NCI-H187 treated with DMSO at 0.1 percent for 48 hours (cell line): ENCODE measurements around the gene S100B.
"Not testable (repeated sequence)": the region's sequence is repeated elsewhere in the genome, so short reads cannot be mapped to it uniquely, and the experiment has no call there.

Experiments
- DNase-seq: peaks from one replicate; lab custom pipeline; 2025; lab: John Stamatoyannopoulos, UW

S100B gene

DNA sequence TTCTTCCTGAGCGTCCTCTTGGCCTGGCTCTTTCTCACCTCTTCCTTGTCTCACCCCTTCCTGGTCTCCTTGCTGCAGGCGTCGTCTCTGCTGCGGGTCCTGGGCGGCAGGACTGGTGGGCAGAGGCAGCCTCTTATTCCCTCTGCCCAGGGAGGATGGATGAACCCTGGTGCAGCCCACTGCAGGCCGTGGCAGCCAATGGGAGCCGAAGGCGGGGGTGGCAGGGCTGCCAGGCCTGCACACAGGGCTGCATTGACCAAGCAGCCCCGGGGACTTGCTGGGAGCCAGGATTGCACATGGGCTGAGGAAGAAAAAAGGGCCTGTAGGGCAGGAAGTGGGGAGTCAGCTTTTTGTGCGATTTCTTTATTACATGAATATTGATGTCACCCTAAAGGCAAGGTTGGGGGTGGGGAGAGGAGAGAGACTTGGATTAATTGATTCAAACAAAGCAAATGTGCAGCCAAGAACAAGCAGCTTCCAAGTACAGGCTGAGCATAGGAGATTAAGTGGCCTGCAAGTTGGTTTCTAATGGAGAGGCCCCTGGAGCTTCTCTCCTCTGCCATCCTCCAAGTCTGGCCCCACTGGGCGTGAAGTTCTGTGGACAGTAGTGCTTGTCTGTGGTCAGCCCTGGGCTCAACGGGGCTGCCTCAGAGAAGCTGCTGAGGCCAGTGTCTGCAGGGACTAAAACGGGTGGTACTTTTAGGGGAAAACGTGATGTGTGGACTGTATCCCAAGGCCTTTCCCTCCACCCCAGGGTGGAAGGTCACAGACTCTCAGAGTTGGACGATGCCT is at the start of gene S100B:
Gene S100B (minus strand): TSS at position 108 of the 792 bp plus-strand sequence. CDS start 2,667 bp downstream, outside the sequence.
- DNase-seq = no peak

DNA sequence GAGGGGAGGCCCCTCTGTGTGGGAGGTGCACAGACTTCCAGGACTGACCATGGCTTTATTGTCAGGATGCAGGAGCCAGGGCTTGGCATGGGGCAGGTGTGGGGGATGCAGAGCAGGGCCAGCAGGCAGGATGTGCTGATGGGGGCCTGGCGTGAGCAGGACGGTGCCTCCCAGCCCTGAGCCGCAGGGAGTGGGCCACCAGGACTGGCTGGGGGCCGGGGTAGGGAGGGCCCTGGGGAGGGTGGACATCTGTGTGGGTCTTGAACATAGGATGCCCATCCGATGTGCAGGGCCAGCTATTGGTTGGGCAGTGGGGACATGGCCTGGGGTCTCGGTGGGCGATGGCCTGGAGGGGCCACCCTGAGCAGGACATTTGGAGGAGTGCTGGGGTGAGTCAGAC is 46.2 kb upstream of the S100B start:
- no peak for DNase-seq

DNA sequence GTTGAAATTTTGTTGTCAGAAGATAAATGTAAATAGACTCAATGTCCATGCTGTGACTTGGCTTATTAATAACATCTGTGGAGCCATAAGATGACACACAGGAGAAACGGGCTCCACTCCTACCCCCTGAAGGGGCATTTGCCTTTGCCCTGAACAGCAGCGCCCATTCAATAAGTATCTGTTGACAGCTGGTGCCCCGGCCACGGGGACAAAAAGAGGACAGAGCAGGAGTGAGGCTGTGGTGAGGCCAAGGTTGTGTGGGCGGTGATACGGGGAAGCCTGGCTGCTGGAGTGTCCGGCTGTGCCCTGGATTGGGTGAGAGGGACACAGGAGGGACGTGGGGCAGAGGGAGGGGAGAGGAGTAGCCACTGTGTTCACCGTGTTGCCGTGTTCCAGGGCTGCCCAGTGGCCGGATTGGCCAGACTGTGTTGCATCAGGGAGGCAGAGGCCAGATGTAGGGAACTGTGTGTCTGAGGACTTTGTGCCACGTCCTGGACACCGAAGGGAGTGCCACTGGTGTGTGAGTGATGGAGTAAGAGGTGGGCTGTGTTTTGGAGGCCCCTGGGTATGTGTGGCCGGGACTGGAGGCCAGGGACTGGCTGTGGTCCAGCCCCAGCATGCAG is 45.7 kb upstream of the S100B start:
- no peak for DNase-seq

DNA sequence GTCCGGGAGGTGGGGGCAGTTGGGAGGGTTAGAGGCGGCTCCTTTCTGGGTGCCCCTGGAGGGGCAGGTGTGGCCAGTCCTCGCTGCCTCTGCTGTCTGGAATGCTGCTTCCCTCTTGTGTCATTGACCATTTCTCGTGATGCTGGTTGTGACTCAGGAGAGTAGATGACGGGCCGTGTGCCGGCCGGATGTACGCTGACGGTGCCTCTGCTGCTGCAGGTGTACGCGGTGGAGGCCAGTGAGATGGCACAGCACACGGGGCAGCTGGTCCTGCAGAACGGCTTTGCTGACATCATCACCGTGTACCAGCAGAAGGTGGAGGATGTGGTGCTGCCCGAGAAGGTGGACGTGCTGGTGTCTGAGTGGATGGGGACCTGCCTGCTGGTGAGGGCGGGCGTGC is 44.5 kb upstream of the S100B start:
- no peak for DNase-seq

DNA sequence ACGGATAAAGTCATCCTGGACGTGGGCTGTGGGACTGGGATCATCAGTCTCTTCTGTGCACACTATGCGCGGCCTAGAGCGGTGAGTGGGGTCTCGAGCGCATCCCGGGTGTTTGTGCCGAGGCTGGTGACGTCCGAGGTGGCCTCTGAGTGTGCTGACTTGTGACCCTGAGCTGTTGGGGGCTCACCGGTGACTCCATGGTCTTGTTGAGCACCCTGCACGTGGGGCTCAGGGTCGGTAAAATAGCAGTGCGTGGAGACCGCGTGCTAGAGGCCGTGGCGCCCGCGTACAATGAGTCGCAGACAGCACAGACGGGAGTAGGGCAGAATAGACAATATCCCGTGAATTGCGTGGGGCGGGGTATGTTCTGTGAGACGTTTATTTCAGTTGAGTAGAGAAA is 43.7 kb upstream of the S100B start:
- DNase-seq = no peak

DNA sequence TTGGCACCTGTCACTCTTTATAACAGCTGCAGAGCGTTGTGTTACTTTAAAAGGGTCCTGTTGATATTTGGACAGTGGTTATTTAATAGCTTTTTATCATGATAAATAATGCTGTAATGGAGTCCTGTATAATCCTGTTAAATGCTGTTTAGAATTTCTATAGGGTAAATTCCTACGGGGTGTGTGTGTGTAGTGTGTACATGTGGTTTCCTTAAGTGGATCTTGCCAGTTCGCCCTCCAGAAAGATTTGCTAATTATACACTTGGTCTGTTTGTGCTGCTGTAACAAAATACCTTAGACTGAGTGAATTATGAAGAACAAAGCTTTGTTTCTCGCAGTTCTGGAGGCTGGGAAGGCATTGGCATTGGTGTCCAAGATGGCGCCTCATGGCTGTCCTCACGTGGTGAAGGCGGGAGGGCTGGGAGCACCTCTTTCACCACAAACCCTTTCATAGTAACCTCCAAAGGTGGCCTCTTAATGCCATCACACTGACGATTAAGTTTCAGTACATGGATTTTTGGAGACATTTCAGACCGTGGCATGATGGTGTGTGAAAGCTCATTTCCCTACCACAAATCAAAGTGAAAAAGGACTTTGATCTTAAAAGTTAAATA is 41.8 kb upstream of the S100B start:
- DNase-seq = peak; percentile 36

DNA sequence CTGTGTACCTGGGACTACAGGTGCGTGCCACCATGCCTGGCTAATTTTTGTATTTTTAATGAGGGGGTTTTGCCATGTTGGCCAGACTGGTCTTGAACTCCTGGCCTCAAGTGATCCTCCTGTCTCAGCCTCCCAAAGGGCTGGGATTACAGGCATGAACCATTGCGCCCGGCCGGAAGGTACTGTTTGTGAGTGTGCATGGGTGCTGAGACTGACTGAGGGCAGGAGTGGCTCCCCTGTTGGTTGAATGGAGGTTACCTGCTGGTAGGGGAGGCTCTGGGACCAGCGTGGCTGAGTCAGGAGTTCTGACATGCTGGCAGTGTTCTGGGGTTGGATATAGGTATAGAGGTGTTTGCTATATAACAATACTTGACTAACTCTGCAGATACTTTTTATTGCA is 41.0 kb upstream of the S100B start:
- DNase-seq = no peak

DNA sequence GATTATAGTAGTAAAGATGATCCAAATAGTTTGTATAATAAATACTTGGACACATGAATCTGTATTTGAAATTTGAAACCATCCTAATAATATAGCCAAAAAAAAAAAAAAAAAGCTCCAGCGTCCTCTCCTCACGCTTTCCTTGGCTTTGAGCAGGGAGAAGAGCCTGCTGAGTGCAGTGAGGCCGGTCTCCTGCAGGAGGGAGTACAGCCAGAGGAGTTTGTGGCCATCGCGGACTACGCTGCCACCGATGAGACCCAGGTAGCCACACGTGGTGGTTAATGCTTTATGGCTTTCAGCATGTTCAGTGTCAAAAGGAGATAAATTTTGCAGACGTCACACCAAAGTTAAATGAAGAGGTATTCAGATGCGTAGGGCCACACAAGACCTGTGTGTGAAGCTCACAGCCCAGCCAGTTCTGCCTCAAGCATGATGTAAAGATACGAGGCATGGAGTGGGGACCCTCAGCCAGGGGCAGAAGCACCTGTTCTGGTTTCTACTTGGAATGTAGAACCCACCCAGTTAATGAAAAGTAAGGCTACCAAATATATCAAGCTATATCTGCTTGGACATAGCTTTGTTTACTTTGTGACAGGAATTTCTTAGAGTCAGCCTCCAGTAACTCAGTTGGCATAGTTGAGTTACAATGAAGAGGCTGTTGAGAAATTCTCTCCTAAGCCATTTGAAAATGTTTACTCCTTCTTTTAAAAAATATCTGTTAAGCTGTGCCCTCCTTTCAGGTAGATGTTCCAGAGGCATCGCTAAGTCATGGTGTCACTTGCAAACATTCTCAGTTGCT is 38.7 kb upstream of the S100B start:
- no peak for DNase-seq

DNA sequence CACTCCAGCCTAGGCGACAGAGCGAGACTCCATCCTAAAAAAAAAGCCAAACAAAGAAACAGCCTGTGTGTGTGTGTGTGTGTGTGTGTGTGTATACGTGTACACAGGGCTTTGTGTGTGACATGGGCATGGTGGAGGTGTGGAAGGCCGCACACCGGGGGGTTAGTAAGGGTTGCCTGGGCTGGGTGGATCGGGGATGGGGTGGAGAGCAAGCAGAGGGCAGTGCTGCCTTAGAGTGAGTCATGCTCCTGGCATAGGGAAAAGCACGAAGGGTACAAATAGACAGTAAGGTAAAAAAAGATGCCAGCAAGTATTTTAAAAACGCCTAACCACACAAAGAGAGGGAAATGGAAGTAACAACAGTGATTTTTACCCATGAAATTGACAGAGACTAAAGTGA is 36.8 kb upstream of the S100B start:
- no peak for DNase-seq

DNA sequence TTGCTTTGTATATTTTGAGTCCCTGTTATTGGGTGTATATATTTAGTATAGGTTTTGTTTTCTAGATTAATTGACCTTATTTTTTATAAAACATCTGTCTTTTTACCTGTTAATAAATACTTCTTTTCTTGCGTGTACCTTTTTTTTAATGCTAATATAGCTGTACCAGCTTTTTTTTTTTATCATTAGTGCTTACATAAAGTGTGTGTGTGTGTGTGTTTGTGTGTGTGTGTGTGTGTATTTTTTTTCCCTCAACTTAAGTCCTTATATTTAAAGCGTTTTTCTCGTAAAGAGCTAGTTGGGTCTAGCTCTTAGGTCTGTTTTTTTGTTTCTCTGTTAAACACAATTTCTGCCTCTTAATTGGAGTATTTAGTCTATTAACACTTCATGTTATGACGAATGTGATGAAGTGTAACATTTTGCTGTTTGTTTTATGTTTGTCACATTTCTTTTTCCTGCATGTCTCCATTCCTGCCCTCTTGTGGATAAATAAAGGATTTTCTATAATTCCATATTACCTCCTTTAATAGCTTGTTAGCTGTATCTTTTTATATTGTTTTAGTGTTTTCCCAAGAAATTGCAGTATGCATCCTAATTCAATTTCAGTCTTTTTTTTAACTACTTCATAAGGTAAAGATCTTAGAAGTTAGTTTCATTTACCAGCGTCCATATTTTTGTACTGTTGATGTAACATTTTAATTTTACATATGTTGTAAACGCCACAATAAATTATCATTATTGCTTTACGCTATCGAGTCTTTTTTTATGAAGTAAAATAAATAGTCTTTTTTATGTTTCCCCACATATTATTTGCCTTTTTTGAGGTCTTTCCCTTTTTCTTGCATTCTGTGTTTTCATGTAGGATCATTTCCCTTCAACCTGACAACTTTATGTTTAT is 34.9 kb upstream of the S100B start:
- DNase-seq = no peak

DNA sequence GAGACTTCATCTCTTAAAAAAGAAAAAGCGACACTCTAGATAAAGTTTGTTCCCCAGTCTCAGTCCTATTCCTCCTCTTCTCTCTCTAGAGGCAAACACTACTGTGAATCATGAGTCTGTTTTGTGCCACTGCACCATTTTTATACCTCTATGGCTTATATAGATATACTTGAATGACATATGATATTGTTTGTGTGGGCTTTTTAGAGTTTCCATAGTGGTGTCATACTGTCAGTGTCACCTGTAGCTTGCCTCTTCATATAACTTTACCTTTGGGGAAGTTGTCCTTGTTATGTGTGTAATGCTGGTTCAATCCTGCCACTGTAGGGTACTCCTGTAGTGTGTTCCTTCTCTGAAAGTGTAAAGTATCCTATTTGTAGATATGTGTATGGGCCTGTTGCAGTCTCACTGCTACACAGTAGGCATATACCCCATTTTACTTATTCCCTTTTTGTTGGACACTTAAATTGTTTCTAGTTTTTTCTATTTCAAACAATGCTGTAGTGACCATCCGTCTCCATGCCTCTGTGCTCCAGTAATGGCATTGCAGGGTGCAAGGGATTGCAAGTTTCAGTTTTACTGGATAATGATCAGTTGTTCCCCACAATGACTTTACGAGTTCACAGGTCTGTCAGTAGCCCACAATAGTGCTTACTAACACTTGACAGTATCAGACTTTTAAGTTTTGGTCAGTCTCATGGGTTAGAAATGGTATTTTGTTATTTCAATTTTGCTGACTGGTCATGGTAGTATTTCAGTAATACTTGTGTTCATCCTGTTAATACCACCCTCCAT is 33.3 kb upstream of the S100B start:
- no peak for DNase-seq

DNA sequence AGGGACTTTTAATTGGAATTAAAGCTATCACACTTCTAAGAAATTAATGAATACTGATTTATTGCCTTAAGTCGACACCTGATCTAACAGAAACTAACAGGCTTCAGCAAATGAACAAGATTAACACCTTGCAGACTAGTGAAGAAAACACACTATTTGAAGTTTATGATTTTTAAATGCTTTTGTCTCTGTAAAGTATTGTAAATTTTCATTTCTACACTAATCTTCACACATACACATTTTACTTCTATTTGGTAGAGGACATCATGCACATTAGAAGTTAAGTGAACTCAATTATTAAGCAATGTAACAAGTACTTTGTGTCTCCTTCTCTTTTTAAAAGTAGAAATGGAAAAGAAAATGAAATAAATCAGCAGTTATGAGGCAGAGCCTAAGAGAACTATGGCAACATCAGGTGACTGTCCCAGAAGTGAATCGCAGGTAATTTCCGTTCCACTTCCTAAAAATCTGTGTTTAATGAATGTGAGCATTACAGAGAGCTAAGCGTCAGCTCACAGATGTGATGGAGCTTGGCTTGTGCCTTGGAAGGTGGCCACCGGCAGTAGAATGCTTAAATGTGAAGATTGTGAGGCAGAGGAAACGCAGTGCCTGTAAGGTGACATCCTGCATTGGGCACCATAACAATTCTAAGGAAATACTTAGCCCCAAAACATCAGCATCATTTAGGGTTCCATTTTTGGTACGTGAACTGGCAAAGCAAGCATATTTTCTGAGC is 31.8 kb upstream of the S100B start:
- DNase-seq = no peak

DNA sequence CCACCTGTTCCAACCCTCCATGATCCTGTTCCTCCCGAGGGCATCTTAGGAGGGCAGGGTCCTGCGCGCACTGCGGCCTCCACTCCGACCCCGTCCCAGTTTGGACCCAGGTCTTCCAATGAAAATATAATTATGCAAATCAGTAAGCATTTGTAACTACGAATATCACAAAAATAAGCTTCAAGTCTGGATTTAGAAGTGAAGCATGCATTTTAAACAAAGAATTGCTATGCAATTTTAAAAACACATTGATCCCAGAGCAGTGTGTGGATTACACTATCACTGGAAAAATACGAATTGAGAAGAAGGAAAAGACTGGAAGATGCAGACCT is 31.3 kb upstream of the S100B start:
- no peak for DNase-seq

DNA sequence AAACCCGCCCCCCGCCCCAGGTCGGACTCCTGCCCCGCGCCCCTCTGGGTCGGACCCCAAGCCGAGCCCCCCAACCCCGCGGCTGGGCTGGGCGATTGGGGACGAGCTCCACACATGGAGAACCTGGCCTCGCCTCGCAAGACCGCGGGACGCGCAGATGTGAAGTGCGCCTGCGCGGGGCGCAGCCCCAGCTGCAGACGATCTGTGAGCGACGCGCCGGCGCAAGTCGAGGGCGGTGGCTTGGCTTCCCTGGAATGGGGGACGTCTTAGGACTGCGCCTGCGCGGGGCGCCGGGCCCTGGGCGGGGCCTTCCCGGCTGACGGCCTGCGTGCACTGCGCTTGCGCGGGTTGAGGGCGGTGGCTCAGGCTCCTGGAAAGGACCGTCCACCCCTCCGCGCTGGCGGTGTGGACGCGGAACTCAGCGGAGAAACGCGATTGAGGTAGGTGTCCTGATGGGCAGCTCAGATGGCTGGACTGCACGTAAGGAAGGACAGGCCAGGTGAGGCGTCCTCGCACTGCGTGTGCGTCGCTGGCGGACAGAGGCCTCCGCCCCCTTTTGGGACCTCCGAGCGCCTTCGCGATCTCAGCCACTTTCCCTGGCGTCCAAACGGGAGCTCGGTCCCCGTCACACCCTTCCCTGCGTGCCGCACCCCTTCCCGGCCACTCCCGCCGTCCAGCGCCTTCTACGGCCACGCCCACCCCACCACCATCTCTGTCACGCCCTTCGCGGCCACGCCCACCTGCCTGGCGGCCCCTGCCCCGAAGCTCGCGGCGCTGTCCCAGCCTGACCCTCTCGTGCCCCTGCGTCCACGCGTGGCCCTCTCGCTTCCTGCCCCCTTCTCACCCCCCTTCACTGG is 30.7 kb upstream of the S100B start, which contains the start of gene PRMT2:
Gene PRMT2 (plus strand): TSS at position 351 of the 857 bp plus-strand sequence. CDS start 1,278 bp downstream, outside the sequence.
- peak; percentile 68 for DNase-seq

DNA sequence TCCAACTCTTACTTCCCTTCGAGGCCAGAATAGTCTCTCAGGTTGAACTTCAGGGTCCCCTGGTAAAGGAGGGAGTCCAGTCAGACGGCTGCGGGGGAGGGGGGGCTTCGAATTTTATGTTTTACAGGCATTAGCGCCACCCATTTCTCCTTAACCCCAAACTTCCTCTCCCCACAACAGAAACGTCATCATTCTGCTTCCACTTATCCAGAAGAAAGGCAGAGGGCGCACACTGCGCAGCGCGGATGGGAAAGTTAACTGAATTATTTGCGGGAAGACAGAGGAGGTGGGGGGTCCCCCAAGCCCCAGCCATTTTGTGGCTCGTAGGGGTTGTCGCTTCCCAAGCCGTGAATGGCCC is 30.1 kb upstream of the S100B start:
- DNase-seq = no peak

DNA sequence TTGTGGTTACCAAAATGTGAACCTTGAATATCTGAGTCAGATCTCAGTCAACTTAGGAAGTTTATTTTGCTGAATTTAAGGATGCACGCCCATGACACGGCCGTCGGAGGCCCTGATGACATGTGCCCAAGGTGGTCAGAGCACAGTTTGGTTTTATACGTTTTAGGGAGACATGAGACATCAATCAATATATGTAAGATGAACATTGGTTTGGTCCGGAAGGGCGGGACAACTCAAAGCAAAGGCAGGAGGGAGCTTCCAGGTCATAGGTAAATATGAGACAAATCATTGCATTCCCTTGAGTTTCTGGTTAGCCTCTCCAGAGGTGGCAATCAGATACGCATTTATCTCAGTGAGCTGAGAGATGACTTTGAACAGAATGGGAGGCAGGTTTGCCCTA is 29.5 kb upstream of the S100B start:
- DNase-seq = no peak

DNA sequence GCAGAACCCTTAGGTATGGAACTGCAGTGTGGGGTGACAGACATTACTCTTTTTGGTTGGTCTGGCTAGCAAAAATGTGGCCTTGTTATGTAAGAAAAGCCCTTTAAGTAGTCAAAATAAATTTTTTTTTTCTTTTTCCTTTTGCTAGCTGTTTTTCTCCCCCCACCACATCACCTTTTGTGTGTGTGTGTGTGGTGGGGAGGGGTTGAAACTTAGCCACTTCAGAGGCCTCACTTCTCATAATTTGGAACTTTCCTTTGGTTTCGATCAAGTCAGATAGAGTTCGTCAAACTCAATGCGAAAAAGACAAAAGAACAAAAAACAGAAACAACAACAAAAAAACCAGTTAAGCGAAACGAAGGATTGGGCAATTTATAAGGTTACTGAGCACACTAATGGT is 28.7 kb upstream of the S100B start:
- DNase-seq = no peak

DNA sequence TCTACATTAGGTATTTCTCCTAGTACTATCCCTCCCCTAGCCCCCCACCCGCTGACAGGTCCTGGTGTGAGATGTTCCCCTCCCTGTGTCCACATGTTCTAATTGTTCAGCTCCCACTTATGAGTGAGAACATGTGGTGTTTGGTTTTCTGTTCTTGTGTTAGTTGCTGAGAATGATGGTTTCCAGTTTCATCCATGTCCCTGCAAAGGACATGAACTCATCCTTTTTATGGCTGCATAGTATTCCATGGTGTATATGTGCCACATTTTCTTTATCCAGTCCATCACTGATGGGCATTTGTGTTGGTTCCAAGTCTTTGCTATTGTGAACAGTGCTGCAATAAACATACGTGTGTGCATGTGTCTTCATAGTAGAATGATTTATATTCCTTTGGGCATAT is 26.0 kb upstream of the S100B start:
- not testable (repeated sequence) for DNase-seq

DNA sequence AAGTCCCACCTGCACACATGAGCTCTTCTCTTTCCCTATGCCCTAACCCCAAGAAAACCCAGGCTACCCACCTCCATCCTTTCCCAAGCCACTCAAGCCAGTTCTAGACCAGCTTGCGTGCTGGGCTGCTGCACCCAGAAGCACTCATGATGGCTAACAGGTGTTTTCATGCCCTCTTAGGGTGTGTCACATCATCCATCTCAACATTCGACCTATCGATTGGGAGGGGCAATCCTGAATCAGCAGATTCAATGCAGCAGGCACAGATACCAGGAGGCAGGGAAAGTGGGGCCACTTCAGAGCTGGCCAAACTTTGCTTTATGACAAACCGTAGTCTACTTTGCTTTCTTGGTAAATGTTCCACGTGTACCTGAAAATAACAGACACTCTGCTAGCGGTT is 24.0 kb upstream of the S100B start:
- peak; percentile 21 for DNase-seq
